GM12875 (cell line): ENCODE results near the gene ACIN1.
"Not testable (repeated sequence)": the region's sequence is repeated elsewhere in the genome, so short reads cannot be mapped to it uniquely, and the experiment has no call there.

Source experiments
- H3K4me3 ChIP-seq: one replicate; pipeline ENCODE4 v1.5.1; 2011; ENCODE audit warnings: low read depth, low read length, control low read depth
- CTCF ChIP-seq: IDR thresholded peaks from 2 replicates; pipeline ENCODE4 v1.5.1; 2011; ENCODE audit warnings: low read depth, mild to moderate bottlenecking, control low read depth, inconsistent platforms, low read length, moderate library complexity, borderline replicate concordance; ENCODE audit not compliant: insufficient read depth

ACIN1 gene

DNA sequence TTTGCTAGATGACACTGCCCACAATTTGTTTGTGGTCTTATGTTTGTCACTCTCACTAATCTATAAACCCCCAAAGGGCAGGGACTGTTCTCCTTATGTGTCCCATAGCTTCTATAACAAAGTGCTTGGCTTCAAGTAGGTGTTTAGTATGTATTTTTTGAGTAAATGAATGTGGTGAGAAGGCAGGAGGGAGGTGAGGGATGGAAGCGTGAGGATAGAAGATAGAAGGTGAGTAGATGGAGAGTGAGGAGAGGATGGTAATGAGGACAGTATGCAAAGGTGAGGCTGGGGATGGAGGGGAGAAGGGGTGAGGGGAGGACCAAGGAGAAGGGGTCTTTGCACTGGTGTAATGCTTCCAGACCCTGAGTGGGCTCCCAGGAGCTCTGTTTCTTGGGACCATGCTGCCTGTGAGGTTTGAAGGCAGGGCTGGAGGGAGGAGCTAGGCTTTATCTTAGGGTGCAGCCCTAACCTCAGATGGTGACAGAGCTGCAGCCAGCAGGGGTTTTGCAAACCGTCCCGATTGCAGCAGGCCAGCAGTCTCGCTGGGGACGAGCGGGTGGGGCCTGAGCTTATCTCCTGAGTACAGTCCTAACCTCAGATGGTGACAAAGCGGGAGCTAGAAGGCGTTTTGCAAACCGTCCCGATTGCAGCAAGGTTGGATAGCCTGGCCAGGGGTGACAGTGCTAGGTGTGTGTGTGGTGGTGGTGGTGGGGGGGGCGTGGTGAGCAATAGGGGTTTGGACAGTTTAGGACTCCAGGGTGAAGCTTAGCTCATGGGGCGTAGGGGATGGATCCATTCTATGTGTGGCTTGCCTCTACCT, 17.6 kb upstream of the ACIN1 start:
- TF ChIP-seq CTCF: no peak
- no peak overlapping the region for H3K4me3 ChIP-seq

- H3K4me3 ChIP-seq: no peak overlapping the region
These were observed 15.8 kb upstream of the ACIN1 start for GRCh38 chr14:23110579-23111365.

GRCh38 chr14:23109769-23110168, 14.8 kb upstream of the ACIN1 start:
- no peak for TF ChIP-seq CTCF
- no peak overlapping the region for H3K4me3 ChIP-seq

More at GRCh38 chr14:23110579-23111365, 15.8 kb upstream of the ACIN1 start:
- no peak for TF ChIP-seq CTCF

- not testable (repeated sequence) for H3K4me3 ChIP-seq
These were observed 13.2 kb upstream of the ACIN1 start for GRCh38 chr14:23108169-23108568.

DNA sequence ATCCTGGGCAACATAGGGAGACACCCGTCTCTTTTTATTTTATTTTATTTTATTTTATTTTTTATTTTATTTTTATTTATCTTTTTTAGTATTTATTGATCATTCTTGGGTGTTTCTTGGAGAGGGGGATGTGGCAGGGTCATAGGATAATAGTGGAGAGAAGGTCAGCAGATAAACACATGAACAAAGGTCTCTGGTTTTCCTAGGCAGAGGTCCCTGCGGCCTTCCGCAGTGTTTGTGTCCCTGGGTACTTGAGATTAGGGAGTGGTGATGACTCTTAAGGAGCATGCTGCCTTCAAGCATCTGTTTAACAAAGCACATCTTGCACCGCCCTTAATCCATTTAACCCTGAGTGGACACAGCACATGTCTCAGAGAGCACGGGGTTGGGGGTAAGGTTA, 12.7 kb upstream of the ACIN1 start:
- not testable (repeated sequence) for H3K4me3 ChIP-seq

DNA sequence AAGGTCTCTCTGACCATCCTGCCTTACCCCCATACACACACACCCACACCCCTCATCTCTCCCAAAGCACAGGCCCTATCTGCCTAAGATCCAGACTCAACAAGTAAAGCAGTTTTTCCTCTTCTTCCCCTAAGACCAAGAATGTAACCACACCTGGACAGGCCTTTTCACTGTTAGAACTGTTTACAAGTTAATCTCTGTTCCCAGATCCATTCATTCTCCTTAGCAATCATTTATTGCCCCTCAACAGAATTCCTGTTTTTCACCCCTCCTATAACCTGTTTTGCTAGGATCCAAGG, 11.8 kb upstream of the ACIN1 start:
- no peak for TF ChIP-seq CTCF
- no peak overlapping the region for H3K4me3 ChIP-seq

DNA sequence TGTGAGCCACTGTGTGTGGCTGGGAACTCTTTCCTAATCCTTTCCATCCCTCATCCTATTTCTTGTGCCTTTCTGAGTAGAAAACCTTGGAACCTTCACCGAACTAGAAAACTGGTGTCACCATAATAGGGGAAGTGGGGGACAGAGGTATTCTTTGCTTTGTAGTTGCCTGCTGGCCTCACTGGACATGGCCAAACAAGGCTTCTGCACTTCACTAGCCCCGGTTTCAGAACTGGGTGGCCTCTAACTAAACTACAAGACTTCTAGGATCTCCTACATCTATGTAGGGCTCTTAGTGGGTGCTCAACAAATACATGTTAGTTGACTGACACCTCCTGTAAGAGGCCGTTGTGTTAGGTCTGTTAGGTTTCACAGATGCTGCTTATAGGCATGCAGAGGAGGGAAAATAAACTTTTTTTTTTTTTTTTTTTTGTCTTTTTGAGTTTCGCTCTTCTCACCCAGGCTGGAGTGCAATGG, 10.4 kb upstream of the ACIN1 start:
- H3K4me3 ChIP-seq: no peak overlapping the region
- no peak for TF ChIP-seq CTCF
